HFFc6 (cell line): ENCODE measurements around the gene TRPM7. TPM values are rescaled to one million over a fixed set of nuclear protein-coding genes. Genes with fewer than 3 reads are reported as not detected.

Experiments used
- DNase-seq: peaks from one replicate; pipeline ENCODE4 v3.0.0-alpha.2; 2018
- H3K27ac Mint-ChIP-seq: 2 replicates; pipeline ENCODE4 v1.8.0; 2020; ENCODE audit warnings: mild to moderate bottlenecking, mixed read lengths
- H3K27me3 Mint-ChIP-seq: 2 replicates; pipeline ENCODE4 v1.8.0; 2021; ENCODE audit warnings: mild to moderate bottlenecking, moderate library complexity, mixed read lengths; ENCODE audit not compliant: insufficient read depth
- H3K36me3 Mint-ChIP-seq: 2 replicates; pipeline ENCODE4 v1.8.0; 2021; ENCODE audit warnings: low read depth, mixed read lengths
- H3K4me1 Mint-ChIP-seq: 2 replicates; pipeline ENCODE4 v1.8.0; 2020; ENCODE audit warnings: low read depth, mixed read lengths
- H3K4me3 Mint-ChIP-seq: 2 replicates; pipeline ENCODE4 v1.8.0; 2020; ENCODE audit warnings: mild to moderate bottlenecking, moderate library complexity, mixed read lengths
- H3K9me3 Mint-ChIP-seq: 2 replicates; pipeline ENCODE4 v1.8.0; 2020; ENCODE audit warnings: mild to moderate bottlenecking, mixed read lengths
- CTCF ChIP-seq: fragments of 200-600 bp; sonication (generic); IDR thresholded peaks from 2 replicates; pipeline ENCODE4 v1.5.0; 2021; ENCODE audit warnings: antibody characterized with exemption, mild to moderate bottlenecking
- total RNA-seq, 6 experiments: library from RNA; stranded (reverse); fragmentation: NEBNext Ultra II Directional; extraction: Animal tissue kit (Norgen Biotek cat#: 25700); gene quantifications; 2 replicates in 1 of 6; 3 replicates in 5 of 6; pipeline ENCODE4 v1.2.3, GENCODE V29; 2021

TRPM7 gene
- total RNA-seq, 6 experiments from 2014 or later: 20.6 to 24.6 (median 23.5) TPM

- no peak for DNase-seq
- peaks cover 14% of the 10 kb centered on the region for H3K9me3 Mint-ChIP-seq
- H3K27me3 Mint-ChIP-seq: peaks cover 3% of the 10 kb centered on the region
- no peak for TF ChIP-seq CTCF
- no peaks in the 10 kb centered on the region for H3K4me1 Mint-ChIP-seq
- no peak overlapping the region for H3K27ac Mint-ChIP-seq
- H3K36me3 Mint-ChIP-seq: no peaks in the 10 kb centered on the region
- H3K4me3 Mint-ChIP-seq: no peak overlapping the region
These were observed 166.7 kb downstream of the TRPM7 start for GRCh38 chr15:50519740-50520425.

DNA sequence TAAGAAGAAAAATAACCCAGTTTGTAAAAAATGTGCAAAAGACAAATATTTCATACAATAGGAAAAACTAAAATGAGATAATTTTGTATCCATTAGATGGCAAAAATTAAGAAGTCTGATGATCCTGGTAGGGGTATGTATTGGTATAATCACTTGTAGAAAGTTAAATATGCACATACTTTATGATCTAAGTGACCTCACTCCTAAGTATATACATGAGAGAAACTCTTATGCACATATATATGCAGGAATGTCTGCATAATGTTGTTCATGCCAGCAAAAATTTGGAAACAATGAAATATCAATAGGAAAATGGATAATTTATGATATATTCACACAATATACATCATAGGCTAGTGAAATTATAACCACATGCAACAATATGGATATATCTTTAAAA lies 173.6 kb downstream of the TRPM7 start:
- Mint-ChIP-seq H3K36me3 (no peaks in the 10 kb centered on the region), H3K4me3 (no peak overlapping the region), H3K27ac (no peak overlapping the region), H3K27me3 (no peaks in the 10 kb centered on the region), H3K9me3 (peaks cover 7% of the 10 kb centered on the region; the same call in 1 of the 2 replicates), H3K4me1 (no peaks in the 10 kb centered on the region)
- TF ChIP-seq CTCF: no peak
- DNase-seq: no peak

Other genes starting within 250 kb of the TRPM7 start
- gene USP50, start 140.1 kb downstream of the TRPM7 start, total RNA-seq: under 1 TPM in 1 of 6 experiments, not detected in 5; 0.25 TPM
- gene SPPL2A, start 78.9 kb upstream of the TRPM7 start, total RNA-seq: 100 to 1,000 TPM; 119 to 170 (median 138) TPM
- gene AP4E1, start 221.9 kb upstream of the TRPM7 start, total RNA-seq: 10 to 100 TPM; 14.3 to 17.5 (median 16.2) TPM